Dermis microvascular lymphatic vessel endothelial cell (primary cell): ENCODE measurements around the gene SYNE1. TPM values are rescaled to one million over a fixed set of nuclear protein-coding genes. Genes with fewer than 3 reads are reported as not detected.
"Not testable (repeated sequence)": the region's sequence is repeated elsewhere in the genome, so short reads cannot be mapped to it uniquely, and the experiment has no call there.

Source experiments
- DNase-seq, 2 donors: peaks; one replicate each; pipeline versions ENCODE4 v3.0.0 to v3.0.0-alpha.2; 2010; ENCODE audit warnings: low read depth in 2 of 2
- total RNA-seq: library from RNA; depleted of rRNA; stranded (reverse); fragments of >200 nt; gene quantifications from 2 replicates; pipeline ENCODE4 v1.2.1, GENCODE V29; 2014

The SYNE1 gene
- total RNA-seq, 1 donor from 2014 or later: 41.3 TPM

- DNase-seq: no peak
Measured at GRCh38 chr6:152375197-152375596, 262.0 kb downstream of the SYNE1 start.

GRCh38 chr6:152372945-152373344 lies 264.2 kb downstream of the SYNE1 start:
- DNase-seq: no peak

- DNase-seq: no peak
Measured at GRCh38 chr6:152371775-152372174, 265.4 kb downstream of the SYNE1 start.

GRCh38 chr6:152368751-152369624 lies 268.2 kb downstream of the SYNE1 start:
- no peak for DNase-seq

- DNase-seq: no peak
Measured at GRCh38 chr6:152364866-152365265, 272.3 kb downstream of the SYNE1 start.

- no peak for DNase-seq
Measured at GRCh38 chr6:152360034-152360433, 277.1 kb downstream of the SYNE1 start.

GRCh38 chr6:152356662-152357061 lies 280.5 kb downstream of the SYNE1 start:
- DNase-seq: peak in 1 of 2 donors; percentile 53

- DNase-seq: no peak
Measured at GRCh38 chr6:152356016-152356415, 281.1 kb downstream of the SYNE1 start.

GRCh38 chr6:152355166-152355565 lies 282.0 kb downstream of the SYNE1 start:
- DNase-seq: no peak

- no peak for DNase-seq
Measured at GRCh38 chr6:152353440-152353839, 283.7 kb downstream of the SYNE1 start.

- no peak for DNase-seq
Measured at GRCh38 chr6:152351742-152352141, 285.4 kb downstream of the SYNE1 start.

GRCh38 chr6:152351110-152351509 lies 286.1 kb downstream of the SYNE1 start:
- DNase-seq: no peak

- DNase-seq: no peak
Measured at GRCh38 chr6:152348116-152348515, 289.0 kb downstream of the SYNE1 start.

- no peak for DNase-seq
Measured at GRCh38 chr6:152343735-152344360, 293.3 kb downstream of the SYNE1 start.

GRCh38 chr6:152341596-152341995 lies 295.6 kb downstream of the SYNE1 start:
- DNase-seq: no peak

- peak; percentile 25 to 52 for DNase-seq
Measured at GRCh38 chr6:152338335-152339125, 298.6 kb downstream of the SYNE1 start.

- no peak for DNase-seq
Measured at GRCh38 chr6:152334555-152334954, 302.6 kb downstream of the SYNE1 start.

- no peak for DNase-seq
Measured at GRCh38 chr6:152330961-152331360, 306.2 kb downstream of the SYNE1 start.

- no peak for DNase-seq
Measured at GRCh38 chr6:152329638-152330448, 307.3 kb downstream of the SYNE1 start.

- not testable (repeated sequence) for DNase-seq
Measured at GRCh38 chr6:152328200-152328599, 309.0 kb downstream of the SYNE1 start.

- no peak for DNase-seq
Measured at GRCh38 chr6:152323376-152323775, 313.8 kb downstream of the SYNE1 start.
